Sigmoid colon (tissue), 7 donors: ENCODE measurements around the gene MARCHF9. TPM values are rescaled to one million over a fixed set of nuclear protein-coding genes. Genes with fewer than 3 reads are reported as not detected.

Experiments
- DNase-seq: peaks from one replicate; pipeline ENCODE4 v3.0.0-alpha.2; 2019
- H3K27ac ChIP-seq, 4 donors: fragments of 200-600 bp; sonication (generic); one replicate each; pipeline ENCODE4 v1.5.1; 2016 to 2019; ENCODE audit warnings: mild to moderate bottlenecking in 1 of 4
- H3K27me3 ChIP-seq, 3 donors: fragments of 200-600 bp; sonication (generic); one replicate each; pipeline ENCODE4 v1.5.1; 2019; ENCODE audit warnings: mild to moderate bottlenecking in 1 of 3
- H3K36me3 ChIP-seq, 4 donors: fragments of 200-600 bp; sonication (generic); one replicate each; pipeline ENCODE4 v1.5.1; 2016 to 2019
- H3K4me1 ChIP-seq, 4 donors: fragments of 200-600 bp; sonication (generic); one replicate each; pipeline ENCODE4 v1.5.1; 2017 to 2019
- H3K4me3 ChIP-seq, 4 donors: fragments of 200-600 bp; sonication (generic); one replicate each; pipeline ENCODE4 v1.5.1; 2017 to 2019; ENCODE audit warnings: mild to moderate bottlenecking in 2 of 4, moderate library complexity in 1 of 4
- H3K9me3 ChIP-seq, 4 donors: fragments of 200-600 bp in 3 of 4; sonication (generic) in 3 of 4; one replicate each; pipeline versions ENCODE4 v1.5.1 to v1.6.1; 2013 to 2019
- EP300 ChIP-seq, 4 donors: sonication (generic); formaldehyde crosslinking; IDR thresholded peaks; one replicate each; pipeline ENCODE4 v1.6.1; 2017; ENCODE audit warnings: antibody characterized with exemption in 4 of 4
- POLR2A ChIP-seq, 2 donors: fragments of 450-650 bp; IDR thresholded peaks; one replicate each; pipeline ENCODE4 v1.6.1; 2016; ENCODE audit warnings: antibody characterized with exemption in 2 of 2, mild to moderate bottlenecking in 2 of 2, moderate library complexity in 2 of 2
- POLR2AphosphoS5 ChIP-seq, 4 donors: sonication (generic); formaldehyde crosslinking; IDR thresholded peaks; one replicate each; pipeline ENCODE4 v1.6.1; 2017; ENCODE audit warnings: antibody characterized with exemption in 4 of 4
- WGBS, 2 donors: extraction: QIAGEN DNeasy Blood & Tissue Kit; methylation state at CpG; one replicate each; pipeline ENCODE4 v1.1.7; 2013; 5-methylcytosine and 5-hydroxymethylcytosine counted together
- intact Hi-C: fragments of 100-400 bp; cut with DNase I; formaldehyde crosslinking; loops from one replicate; pipeline ENCODE4 v1.15.1; 2023
- polyA plus RNA-seq, 3 donors: library from polyadenylated mRNA; stranded (reverse); fragments of 200-250 nt; gene quantifications; one replicate each; pipeline ENCODE4 v1.2.3, GENCODE V29; 2013
- total RNA-seq, 4 donors: library from RNA; depleted of rRNA; stranded (reverse); fragments of >200 nt; gene quantifications; one replicate each; pipeline ENCODE4 v1.1.0, GENCODE V29; 2016
- TF ChIP-seq, protein P1 (sequence below), 4 experiments: fragments of 450-650 bp in 3 of 4; fragments of 200-600 bp in 1 of 4; IDR thresholded peaks; one replicate each; pipeline ENCODE4 v1.5.1; 2016 to 2019; ENCODE audit warnings: antibody characterized with exemption in 4 of 4, mild to moderate bottlenecking in 3 of 4, moderate library complexity in 2 of 4
- donor health status: healthy with polysubstance abuse.
- donor health status: Bipolar disorder and iron deficiency.
- donor health status: healthy.

MARCHF9 gene
- total and polyA plus RNA-seq, 7 donors: 5.5 to 14.9 (median 7.9) TPM

DNA sequence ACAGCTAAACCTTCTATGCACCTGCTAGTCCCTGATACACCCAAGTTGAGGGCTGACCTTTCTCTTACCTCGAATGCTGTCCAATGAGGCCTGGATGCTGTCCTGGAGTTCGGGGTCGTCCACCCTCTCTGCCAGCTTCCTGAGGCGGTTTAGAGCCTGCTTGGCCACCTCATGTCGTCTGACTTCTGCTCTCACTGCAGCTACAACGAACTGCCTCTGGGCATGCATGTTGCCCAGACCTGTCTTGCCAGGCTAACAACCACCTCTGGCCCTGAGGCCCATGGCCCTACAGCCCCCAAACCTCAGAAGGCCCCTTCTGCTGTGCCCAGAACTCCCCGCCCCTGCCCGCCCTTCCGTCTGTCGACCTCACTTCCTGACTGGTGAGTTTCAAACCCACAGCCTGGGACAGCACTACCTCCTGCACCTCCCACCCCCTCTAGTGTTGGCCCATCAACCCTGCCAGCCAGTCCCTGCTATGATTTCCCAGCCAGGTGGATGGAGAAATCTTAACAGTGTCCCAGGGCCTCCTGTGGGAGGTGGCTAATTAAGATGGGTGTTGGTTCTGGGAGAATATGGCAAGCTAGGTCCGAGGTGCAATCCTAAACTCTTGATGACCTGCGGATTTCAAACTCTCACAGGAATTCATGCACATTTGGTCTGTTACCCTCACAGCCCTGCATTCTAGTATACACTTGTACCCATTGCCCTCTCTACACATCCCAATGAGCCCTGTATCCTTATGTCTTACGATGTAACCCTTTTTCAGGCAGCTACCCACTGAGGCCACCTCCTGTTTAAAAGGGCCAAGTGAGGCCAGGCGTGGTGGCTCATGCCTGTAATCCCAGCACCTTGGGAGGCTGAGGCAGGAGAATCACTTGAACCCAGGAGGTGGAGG is 12.8 kb upstream of the MARCHF9 start:
- peaks cover 0 to 36% (median 33%) of the 10 kb centered on the region in 4 donors for H3K4me1 ChIP-seq
- 31 to 41% methylated on average over 14 of the region's 14 CpGs for WGBS, 2 donors
- intact Hi-C loops: no loop called here
- H3K36me3 ChIP-seq: peaks cover 0 to 8% (median 4%) of the 10 kb centered on the region in 4 donors
- H3K27me3 ChIP-seq: peaks cover 22 to 42% (median 22%) of the 10 kb centered on the region in 3 donors
- no peak for DNase-seq
- TF ChIP-seq EP300 (IDR thresholded peaks at IDR 0.05): no peak
- TF ChIP-seq, protein P1, sequence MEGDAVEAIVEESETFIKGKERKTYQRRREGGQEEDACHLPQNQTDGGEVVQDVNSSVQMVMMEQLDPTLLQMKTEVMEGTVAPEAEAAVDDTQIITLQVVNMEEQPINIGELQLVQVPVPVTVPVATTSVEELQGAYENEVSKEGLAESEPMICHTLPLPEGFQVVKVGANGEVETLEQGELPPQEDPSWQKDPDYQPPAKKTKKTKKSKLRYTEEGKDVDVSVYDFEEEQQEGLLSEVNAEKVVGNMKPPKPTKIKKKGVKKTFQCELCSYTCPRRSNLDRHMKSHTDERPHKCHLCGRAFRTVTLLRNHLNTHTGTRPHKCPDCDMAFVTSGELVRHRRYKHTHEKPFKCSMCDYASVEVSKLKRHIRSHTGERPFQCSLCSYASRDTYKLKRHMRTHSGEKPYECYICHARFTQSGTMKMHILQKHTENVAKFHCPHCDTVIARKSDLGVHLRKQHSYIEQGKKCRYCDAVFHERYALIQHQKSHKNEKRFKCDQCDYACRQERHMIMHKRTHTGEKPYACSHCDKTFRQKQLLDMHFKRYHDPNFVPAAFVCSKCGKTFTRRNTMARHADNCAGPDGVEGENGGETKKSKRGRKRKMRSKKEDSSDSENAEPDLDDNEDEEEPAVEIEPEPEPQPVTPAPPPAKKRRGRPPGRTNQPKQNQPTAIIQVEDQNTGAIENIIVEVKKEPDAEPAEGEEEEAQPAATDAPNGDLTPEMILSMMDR (IDR thresholded peaks at IDR 0.05): no peak
- TF ChIP-seq POLR2A (IDR thresholded peaks at IDR 0.05): no peak
- no peak for TF ChIP-seq POLR2AphosphoS5 (IDR thresholded peaks at IDR 0.05)
- H3K9me3 ChIP-seq: no peaks in the 10 kb centered on the region
- peak overlapping the region in 2 of 4 donors; percentile 8 to 20 for H3K4me3 ChIP-seq
- H3K27ac ChIP-seq: no peak overlapping the region

DNA sequence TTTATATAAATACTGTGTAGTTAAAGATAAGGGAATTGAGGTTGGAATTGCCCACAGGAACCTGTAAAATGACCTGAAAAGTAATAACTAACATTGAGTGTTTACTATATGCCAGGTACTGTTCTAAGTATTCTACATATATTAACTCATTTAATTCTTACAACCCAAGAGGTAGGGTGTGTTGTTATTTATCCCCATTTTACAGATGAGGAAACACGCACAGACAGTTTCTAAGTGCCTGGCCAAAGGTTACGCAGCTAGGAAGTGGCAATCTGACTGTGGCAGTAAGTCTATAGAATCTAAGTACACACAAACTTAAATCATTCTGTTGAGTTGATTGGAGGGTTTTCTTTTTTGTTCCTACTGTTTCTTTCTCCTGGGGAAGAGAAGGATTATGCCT is 11.1 kb upstream of the MARCHF9 start:
- no peak for DNase-seq
- intact Hi-C loops: no loop called here
- peaks cover 0 to 25% (median 17%) of the 10 kb centered on the region in 4 donors for H3K36me3 ChIP-seq
- peak overlapping the region in 2 of 4 donors; percentile 90 to 99 for H3K27ac ChIP-seq
- peaks cover 0 to 20% (median 17%) of the 10 kb centered on the region in 4 donors for H3K4me1 ChIP-seq
- 55 to 79% methylated on average over 2 of the region's 2 CpGs for WGBS, 2 donors
- no peaks in the 10 kb centered on the region for H3K9me3 ChIP-seq
- H3K4me3 ChIP-seq: no peak overlapping the region
- H3K27me3 ChIP-seq: peaks cover 5 to 25% (median 5%) of the 10 kb centered on the region in 3 donors
- TF ChIP-seq, protein P1 (IDR thresholded peaks at IDR 0.05): no peak
- TF ChIP-seq POLR2AphosphoS5 (IDR thresholded peaks at IDR 0.05) (no peak), POLR2A (IDR thresholded peaks at IDR 0.05) (no peak), EP300 (IDR thresholded peaks at IDR 0.05) (no peak)

DNA sequence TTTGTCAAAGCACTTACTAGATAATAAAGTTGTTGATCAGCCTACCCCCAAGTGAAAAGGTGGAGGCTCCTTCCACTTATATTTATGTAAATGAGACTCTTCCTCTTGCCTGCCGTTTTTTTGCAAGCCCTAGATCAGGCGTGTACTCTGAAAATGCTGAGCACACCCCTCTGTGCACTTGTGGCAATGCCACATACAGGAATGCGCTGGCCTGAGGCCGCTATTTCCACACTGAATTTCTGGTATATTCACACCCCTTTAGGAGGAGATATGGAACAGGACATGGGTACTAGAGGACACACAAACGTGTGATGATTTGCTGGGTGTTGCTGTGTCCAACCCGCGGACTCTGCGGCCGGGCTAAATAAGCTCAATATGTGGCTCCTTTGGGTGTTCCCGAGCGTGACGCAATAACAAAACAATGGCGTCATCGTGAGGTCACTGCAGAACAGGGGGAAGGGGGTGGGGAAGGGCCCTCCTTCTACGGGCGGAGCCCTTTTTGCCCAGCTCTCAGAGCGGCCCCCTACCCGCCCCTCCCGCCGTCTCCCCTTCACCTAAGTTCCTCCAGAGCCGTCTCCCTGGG is 10.6 kb upstream of the MARCHF9 start:
- H3K27me3 ChIP-seq: peaks cover under 1 to 20% (median 2%) of the 10 kb centered on the region in 3 donors
- DNase-seq: peak; percentile 93
- 5 to 11% methylated on average over 21 of the region's 21 CpGs for WGBS, 2 donors
- H3K4me3 ChIP-seq: peak overlapping the region; percentile 65 to 98 (median 72)
- TF ChIP-seq, protein P1 (IDR thresholded peaks at IDR 0.05): no peak
- peak in 1 of 4 donors; percentile 36 for TF ChIP-seq EP300 (IDR thresholded peaks at IDR 0.05)
- peak overlapping the region; percentile 89 to 99 (median 92) for H3K27ac ChIP-seq
- no peaks in the 10 kb centered on the region for H3K9me3 ChIP-seq
- H3K4me1 ChIP-seq: peaks cover 0 to 15% (median 13%) of the 10 kb centered on the region in 4 donors
- intact Hi-C loops: no loop called here
- H3K36me3 ChIP-seq: peaks cover 0 to 30% (median 20%) of the 10 kb centered on the region in 4 donors

DNA sequence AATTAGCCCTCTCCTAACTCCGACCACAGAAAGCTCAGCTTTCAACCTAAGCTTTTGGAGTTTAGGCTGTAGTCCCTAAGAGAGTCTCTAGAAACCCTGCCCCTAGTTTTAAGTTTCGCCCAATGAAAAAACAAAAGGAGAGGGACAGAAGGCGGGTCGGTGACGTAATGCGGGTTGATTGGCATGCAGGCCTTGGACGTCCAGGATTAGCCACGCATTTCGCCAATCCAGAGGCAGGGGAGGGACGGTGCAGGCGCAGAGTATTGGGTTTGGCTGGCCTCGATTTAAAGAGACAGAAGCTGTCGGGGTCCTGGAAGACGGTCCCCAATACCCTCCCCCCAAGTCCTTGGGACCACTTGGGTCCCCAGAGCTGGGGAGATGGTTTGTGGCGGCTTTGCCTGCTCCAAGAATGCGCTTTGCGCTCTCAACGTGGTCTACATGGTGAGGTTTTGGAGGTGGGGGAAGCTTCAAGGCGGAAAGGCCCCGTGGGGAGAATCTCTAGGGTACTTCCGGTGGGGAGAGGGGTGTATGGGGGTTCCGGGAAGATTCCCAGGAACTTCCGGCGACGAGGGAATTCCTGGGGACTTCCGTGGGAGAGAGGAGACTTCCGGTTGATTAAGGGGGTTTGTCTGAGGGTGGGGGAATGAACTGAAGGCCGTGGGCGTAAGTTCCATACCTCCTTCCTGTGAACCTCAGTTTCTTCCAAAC is 10.0 kb upstream of the MARCHF9 start, which contains the start of gene TSPAN31:
Gene TSPAN31, plus strand, starts transcription at position 263 of the 708 bp plus-strand sequence. Its CDS starts 116 bp downstream, at position 379.
- peaks cover 0 to 13% (median 0%) of the 10 kb centered on the region in 3 donors for H3K27me3 ChIP-seq
- H3K9me3 ChIP-seq: no peaks in the 10 kb centered on the region
- 1% methylated on average over 29 of the region's 29 CpGs for WGBS, 2 donors
- peaks cover 0 to 14% (median 13%) of the 10 kb centered on the region in 4 donors for H3K4me1 ChIP-seq
- peak within 1 kb of the TSS; percentile 65 to 98 (median 72) for H3K4me3 ChIP-seq
- intact Hi-C loops: no loop called here
- peaks cover 0 to 37% (median 20%) of the 10 kb centered on the region in 4 donors for H3K36me3 ChIP-seq
- H3K27ac ChIP-seq: peak within 1 kb of the TSS; percentile 89 to 99 (median 92)
- DNase-seq: peak; percentile 99
- TF ChIP-seq POLR2AphosphoS5 (IDR thresholded peaks at IDR 0.05) (peak; percentile 53 to 90 (median 70)), POLR2A (IDR thresholded peaks at IDR 0.05) (peak; percentile 24 to 45), EP300 (IDR thresholded peaks at IDR 0.05) (no peak)
- TF ChIP-seq, protein P1 (IDR thresholded peaks at IDR 0.05): no peak
